Glutamatergic neuron (in vitro differentiated cells): ENCODE measurements around the gene LYVE1. TPM values are rescaled to one million over a fixed set of nuclear protein-coding genes. Genes with fewer than 3 reads are reported as not detected.

Source experiments
- DNase-seq: peaks from one replicate; pipeline ENCODE4 v3.0.0; 2022
- H3K27ac Mint-ChIP-seq: one replicate; pipeline ENCODE4 v1.8.0; 2020; ENCODE audit warnings: mild to moderate bottlenecking, mixed read lengths, inconsistent platforms; ENCODE audit not compliant: unreplicated experiment
- H3K27me3 Mint-ChIP-seq: one replicate; pipeline ENCODE4 v1.8.0; 2020; ENCODE audit warnings: mild to moderate bottlenecking, moderate library complexity, mixed read lengths, inconsistent platforms; ENCODE audit not compliant: unreplicated experiment
- H3K36me3 Mint-ChIP-seq: one replicate; pipeline ENCODE4 v1.8.0; 2020; ENCODE audit warnings: mild to moderate bottlenecking, mixed read lengths, inconsistent platforms; ENCODE audit not compliant: unreplicated experiment
- H3K4me1 Mint-ChIP-seq: one replicate; pipeline ENCODE4 v1.8.0; 2020; ENCODE audit warnings: mild to moderate bottlenecking, low read depth, mixed read lengths, inconsistent platforms; ENCODE audit not compliant: unreplicated experiment
- H3K4me3 Mint-ChIP-seq: one replicate; pipeline ENCODE4 v1.8.0; 2020; ENCODE audit warnings: mild to moderate bottlenecking, mixed read lengths, inconsistent platforms; ENCODE audit not compliant: unreplicated experiment
- H3K9me3 Mint-ChIP-seq: one replicate; pipeline ENCODE4 v1.8.0; 2020; ENCODE audit warnings: mild to moderate bottlenecking, moderate library complexity, mixed read lengths, inconsistent platforms; ENCODE audit not compliant: unreplicated experiment
- total RNA-seq: library from RNA; stranded (reverse); fragmentation: NEBNext Ultra II Directional; extraction: Animal tissue kit (Norgen Biotek cat#: 25700); gene quantifications from one replicate; pipeline ENCODE4 v1.2.1, GENCODE V29; 2021; ENCODE audit not compliant: unreplicated experiment
- TF ChIP-seq, protein P1 (sequence below): fragments of 200-600 bp; sonication (generic); IDR thresholded peaks from one replicate; pipeline ENCODE4 v1.5.0; 2021; ENCODE audit not compliant: partially characterized antibody, unreplicated experiment

Gene LYVE1
- total RNA-seq, 1 donor from 2014 or later = not detected

DNA sequence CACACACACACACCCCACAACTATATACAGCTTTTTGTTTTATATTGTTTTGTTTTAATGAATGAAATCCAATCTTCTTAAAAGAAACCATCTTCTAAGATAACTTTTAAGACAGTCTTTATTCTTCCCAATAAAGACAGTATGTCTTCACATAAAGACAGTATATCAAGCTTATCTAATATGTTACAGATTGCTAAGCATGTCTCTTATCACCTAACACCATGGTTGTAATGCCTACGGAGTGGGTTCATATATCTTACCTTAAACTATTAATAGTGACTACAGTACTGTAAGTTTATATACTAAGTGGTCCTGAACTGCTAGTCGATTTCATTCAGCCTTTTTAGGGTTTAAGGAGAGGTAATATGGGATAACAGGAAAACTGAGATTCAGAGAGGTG is 35.9 kb downstream of the LYVE1 start:
- TF ChIP-seq, protein P1, sequence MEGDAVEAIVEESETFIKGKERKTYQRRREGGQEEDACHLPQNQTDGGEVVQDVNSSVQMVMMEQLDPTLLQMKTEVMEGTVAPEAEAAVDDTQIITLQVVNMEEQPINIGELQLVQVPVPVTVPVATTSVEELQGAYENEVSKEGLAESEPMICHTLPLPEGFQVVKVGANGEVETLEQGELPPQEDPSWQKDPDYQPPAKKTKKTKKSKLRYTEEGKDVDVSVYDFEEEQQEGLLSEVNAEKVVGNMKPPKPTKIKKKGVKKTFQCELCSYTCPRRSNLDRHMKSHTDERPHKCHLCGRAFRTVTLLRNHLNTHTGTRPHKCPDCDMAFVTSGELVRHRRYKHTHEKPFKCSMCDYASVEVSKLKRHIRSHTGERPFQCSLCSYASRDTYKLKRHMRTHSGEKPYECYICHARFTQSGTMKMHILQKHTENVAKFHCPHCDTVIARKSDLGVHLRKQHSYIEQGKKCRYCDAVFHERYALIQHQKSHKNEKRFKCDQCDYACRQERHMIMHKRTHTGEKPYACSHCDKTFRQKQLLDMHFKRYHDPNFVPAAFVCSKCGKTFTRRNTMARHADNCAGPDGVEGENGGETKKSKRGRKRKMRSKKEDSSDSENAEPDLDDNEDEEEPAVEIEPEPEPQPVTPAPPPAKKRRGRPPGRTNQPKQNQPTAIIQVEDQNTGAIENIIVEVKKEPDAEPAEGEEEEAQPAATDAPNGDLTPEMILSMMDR = no peak
- H3K36me3 Mint-ChIP-seq = no peaks in the 10 kb centered on the region
- H3K27me3 Mint-ChIP-seq = no peaks in the 10 kb centered on the region
- no peak overlapping the region for H3K4me3 Mint-ChIP-seq
- DNase-seq = no peak
- no peaks in the 10 kb centered on the region for H3K9me3 Mint-ChIP-seq
- H3K4me1 Mint-ChIP-seq = no peaks in the 10 kb centered on the region
- no peak overlapping the region for H3K27ac Mint-ChIP-seq

GRCh38 chr11:10529279-10529678 is 39.2 kb downstream of the LYVE1 start:
- TF ChIP-seq, protein P1 = no peak
- Mint-ChIP-seq H3K27me3 (no peaks in the 10 kb centered on the region), H3K4me1 (no peaks in the 10 kb centered on the region), H3K36me3 (no peaks in the 10 kb centered on the region), H3K4me3 (no peak overlapping the region), H3K9me3 (no peaks in the 10 kb centered on the region), H3K27ac (no peak overlapping the region)
- DNase-seq = no peak

DNA sequence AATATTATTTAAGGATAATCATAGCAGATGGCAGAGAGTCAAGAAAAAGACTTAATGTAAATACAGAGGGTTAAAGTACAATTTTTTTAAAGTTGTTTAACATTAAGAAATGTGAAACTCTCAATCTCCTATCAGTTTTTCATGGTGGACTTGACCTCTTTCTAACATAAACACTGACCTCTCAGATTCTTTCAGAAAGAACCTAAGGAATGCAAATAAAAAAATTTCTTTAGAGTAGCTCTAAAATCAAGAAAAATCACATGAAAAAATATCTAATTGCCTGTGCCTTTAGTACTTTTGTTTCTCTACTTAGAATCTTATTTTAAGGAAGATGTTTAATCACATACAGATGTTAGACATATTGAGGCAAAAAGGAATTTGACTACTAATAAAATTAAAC is 40.3 kb downstream of the LYVE1 start:
- no peaks in the 10 kb centered on the region for H3K4me1 Mint-ChIP-seq
- no peaks in the 10 kb centered on the region for H3K27me3 Mint-ChIP-seq
- H3K36me3 Mint-ChIP-seq = no peaks in the 10 kb centered on the region
- H3K9me3 Mint-ChIP-seq = no peaks in the 10 kb centered on the region
- no peak for DNase-seq
- TF ChIP-seq, protein P1 = no peak
- H3K4me3 Mint-ChIP-seq = no peak overlapping the region
- H3K27ac Mint-ChIP-seq = no peak overlapping the region

GRCh38 chr11:10526974-10527918 is 41.2 kb downstream of the LYVE1 start:
- no peak for DNase-seq
- no peaks in the 10 kb centered on the region for H3K4me1 Mint-ChIP-seq
- no peak overlapping the region for H3K27ac Mint-ChIP-seq
- TF ChIP-seq, protein P1 = no peak
- H3K9me3 Mint-ChIP-seq = no peaks in the 10 kb centered on the region
- H3K36me3 Mint-ChIP-seq = no peaks in the 10 kb centered on the region
- no peak overlapping the region for H3K4me3 Mint-ChIP-seq
- H3K27me3 Mint-ChIP-seq = no peaks in the 10 kb centered on the region

- Mint-ChIP-seq H3K36me3 (no peaks in the 10 kb centered on the region), H3K27me3 (no peaks in the 10 kb centered on the region), H3K4me3 (no peak overlapping the region), H3K27ac (no peak overlapping the region), H3K4me1 (no peaks in the 10 kb centered on the region), H3K9me3 (no peaks in the 10 kb centered on the region)
- TF ChIP-seq, protein P1 = no peak
- no peak for DNase-seq
Measured at GRCh38 chr11:10524471-10524870, 44.0 kb downstream of the LYVE1 start.
